HL-60 (cell line): Measurements from ENCODE around the gene DHRS12.

Experiments used
- CTCF ChIP-seq: IDR thresholded peaks from one replicate; pipeline ENCODE4 v1.5.1; 2011; ENCODE audit warnings: low read length, control low read depth, inconsistent platforms; ENCODE audit not compliant: insufficient read depth
- GABPA ChIP-seq: IDR thresholded peaks from 2 replicates; pipeline ENCODE4 v1.6.1; 2012; ENCODE audit warnings: low read depth
- POLR2AphosphoS5 ChIP-seq: IDR thresholded peaks from 2 replicates; pipeline ENCODE4 v1.6.1; 2012; ENCODE audit warnings: low read depth
- REST ChIP-seq: IDR thresholded peaks from 2 replicates; pipeline ENCODE4 v1.6.1; 2012; ENCODE audit warnings: low read depth; ENCODE audit not compliant: insufficient replicate concordance

- TF ChIP-seq CTCF (peak; percentile 40), POLR2AphosphoS5 (no peak), REST (no peak), GABPA (no peak)
Observed at GRCh38 chr13:51832471-51833152, 28.6 kb upstream of the DHRS12 start.
